Measurements from ENCODE around the gene METTL1.
"Not testable (repeated sequence)": the region's sequence is repeated elsewhere in the genome, so short reads cannot be mapped to it uniquely, and the experiment has no call there.

The METTL1 gene

DNA sequence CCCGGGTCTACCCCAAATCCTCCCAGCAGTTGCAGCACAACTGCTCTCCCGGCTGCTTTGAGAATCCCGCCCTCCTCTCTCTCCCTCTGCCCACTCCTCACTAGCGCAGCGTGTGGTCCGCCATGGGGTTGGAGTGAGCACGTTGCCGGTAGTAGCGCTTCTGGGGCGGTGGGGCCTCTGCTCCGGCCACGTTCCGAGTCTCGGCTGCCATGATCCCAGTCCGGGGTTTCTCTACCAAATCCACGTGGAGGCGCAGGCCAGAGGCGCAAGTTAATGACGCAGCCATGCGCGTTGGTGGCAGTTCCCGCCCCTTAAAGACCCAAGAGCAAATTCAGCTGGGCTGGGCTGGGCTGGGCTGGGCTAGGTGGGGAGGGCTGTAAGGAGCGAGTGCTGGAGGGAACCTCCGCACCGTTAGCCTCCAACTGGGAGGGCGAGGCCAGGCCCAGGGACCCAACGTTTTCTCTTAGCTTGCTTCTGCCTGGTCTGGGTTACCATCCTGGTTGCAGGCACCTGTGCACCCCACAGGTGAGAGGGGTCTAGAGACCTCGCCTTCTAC, at the start of gene METTL1:
METTL1 (minus strand) TSS at position 233 of the 556 bp plus-strand sequence; CDS start at position 211, 22 bp downstream.
- DNase-seq (ENCODE audit: low read depth): peak; percentile 99
- TF ChIP-seq POLR2A (IDR thresholded peaks at IDR 0.05; ENCODE audit: extremely low read depth, insufficient read length) (peak; percentile 85), MYC (IDR thresholded peaks at IDR 0.05; ENCODE audit: low read depth, low read length) (peak; percentile 100), MAX (IDR thresholded peaks at IDR 0.05; ENCODE audit: low read depth, low read length) (peak; percentile 99)
- TF ChIP-seq, protein P1, sequence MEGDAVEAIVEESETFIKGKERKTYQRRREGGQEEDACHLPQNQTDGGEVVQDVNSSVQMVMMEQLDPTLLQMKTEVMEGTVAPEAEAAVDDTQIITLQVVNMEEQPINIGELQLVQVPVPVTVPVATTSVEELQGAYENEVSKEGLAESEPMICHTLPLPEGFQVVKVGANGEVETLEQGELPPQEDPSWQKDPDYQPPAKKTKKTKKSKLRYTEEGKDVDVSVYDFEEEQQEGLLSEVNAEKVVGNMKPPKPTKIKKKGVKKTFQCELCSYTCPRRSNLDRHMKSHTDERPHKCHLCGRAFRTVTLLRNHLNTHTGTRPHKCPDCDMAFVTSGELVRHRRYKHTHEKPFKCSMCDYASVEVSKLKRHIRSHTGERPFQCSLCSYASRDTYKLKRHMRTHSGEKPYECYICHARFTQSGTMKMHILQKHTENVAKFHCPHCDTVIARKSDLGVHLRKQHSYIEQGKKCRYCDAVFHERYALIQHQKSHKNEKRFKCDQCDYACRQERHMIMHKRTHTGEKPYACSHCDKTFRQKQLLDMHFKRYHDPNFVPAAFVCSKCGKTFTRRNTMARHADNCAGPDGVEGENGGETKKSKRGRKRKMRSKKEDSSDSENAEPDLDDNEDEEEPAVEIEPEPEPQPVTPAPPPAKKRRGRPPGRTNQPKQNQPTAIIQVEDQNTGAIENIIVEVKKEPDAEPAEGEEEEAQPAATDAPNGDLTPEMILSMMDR (IDR thresholded peaks at IDR 0.05; ENCODE audit: low read depth, low read length): no peak
- peak within 1 kb of the TSS; percentile 87 for H3K4me3 ChIP-seq (ENCODE audit: low read depth, low read length)

DNA sequence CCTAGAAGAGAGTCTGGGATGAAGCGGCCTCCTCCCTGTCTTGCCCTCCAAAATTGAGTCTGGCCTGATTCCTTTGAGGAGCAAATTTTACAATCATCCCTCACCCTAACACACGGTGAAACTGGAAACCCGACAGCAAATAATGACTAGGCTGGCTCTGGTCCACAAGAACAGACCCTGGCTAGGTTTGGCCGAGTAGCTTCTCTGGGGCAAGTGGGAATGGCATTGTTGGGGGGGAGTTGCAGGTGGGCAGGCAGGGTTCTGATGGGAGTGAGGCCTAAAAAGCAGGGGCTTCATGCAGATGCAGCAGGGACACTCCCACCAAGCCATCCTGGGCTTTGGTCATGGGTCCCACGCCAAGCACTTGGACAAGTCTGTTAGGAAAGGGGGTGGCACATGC, 49.1 kb upstream of the METTL1 start:
- not testable (repeated sequence) for H3K4me3 ChIP-seq (ENCODE audit: low read depth, low read length); DNase-seq (ENCODE audit: low read depth)

- not testable (repeated sequence) for H3K4me3 ChIP-seq (ENCODE audit: low read depth, low read length); DNase-seq (ENCODE audit: low read depth)
Measured at GRCh38 chr12:57820119-57820518, 48.2 kb upstream of the METTL1 start.

DNA sequence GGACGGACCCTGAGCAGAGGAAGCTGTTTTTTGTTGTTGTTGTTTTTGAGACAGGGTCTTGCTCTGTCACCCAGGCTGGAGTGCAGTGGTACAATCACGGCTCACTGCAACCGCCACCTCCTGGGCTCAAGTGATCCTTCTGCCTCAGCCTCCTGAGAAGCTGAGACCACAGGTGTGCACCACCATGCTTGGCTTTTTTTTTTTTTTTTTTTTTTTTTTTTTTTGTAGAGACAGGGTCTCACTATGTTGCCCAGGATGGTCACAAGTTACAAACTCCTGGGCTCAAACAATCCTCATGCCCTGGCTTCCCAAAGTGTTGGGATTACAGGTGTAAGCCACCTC, 46.1 kb upstream of the METTL1 start:
- H3K4me3 ChIP-seq (ENCODE audit: low read depth, low read length); DNase-seq (ENCODE audit: low read depth): not testable (repeated sequence)

- DNase-seq (ENCODE audit: low read depth): peak; percentile 28
- H3K4me3 ChIP-seq (ENCODE audit: low read depth, low read length): no peak overlapping the region
- no peak for TF ChIP-seq MAX (IDR thresholded peaks at IDR 0.05; ENCODE audit: low read depth, low read length)
- TF ChIP-seq, protein P1 (IDR thresholded peaks at IDR 0.05; ENCODE audit: low read depth, low read length): no peak
- TF ChIP-seq POLR2A (IDR thresholded peaks at IDR 0.05; ENCODE audit: extremely low read depth, insufficient read length): no peak
- no peak for TF ChIP-seq MYC (IDR thresholded peaks at IDR 0.05; ENCODE audit: low read depth, low read length)
Measured at GRCh38 chr12:57817261-57817989, 45.5 kb upstream of the METTL1 start.

GRCh38 chr12:57816855-57817151, 44.9 kb upstream of the METTL1 start:
- peak; percentile 25; the same call in 1 of the 2 replicates for TF ChIP-seq MYC (IDR thresholded peaks at IDR 0.05; ENCODE audit: low read depth, low read length)
- no peak for TF ChIP-seq POLR2A (IDR thresholded peaks at IDR 0.05; ENCODE audit: extremely low read depth, insufficient read length)
- TF ChIP-seq, protein P1 (IDR thresholded peaks at IDR 0.05; ENCODE audit: low read depth, low read length): no peak
- TF ChIP-seq MAX (IDR thresholded peaks at IDR 0.05; ENCODE audit: low read depth, low read length): peak; percentile 64
- DNase-seq (ENCODE audit: low read depth): peak; percentile 97
- no peak overlapping the region for H3K4me3 ChIP-seq (ENCODE audit: low read depth, low read length)

- H3K4me3 ChIP-seq (ENCODE audit: low read depth, low read length): no peak overlapping the region
- no peak for TF ChIP-seq MYC (IDR thresholded peaks at IDR 0.05; ENCODE audit: low read depth, low read length)
- no peak for TF ChIP-seq MAX (IDR thresholded peaks at IDR 0.05; ENCODE audit: low read depth, low read length)
- no peak for TF ChIP-seq POLR2A (IDR thresholded peaks at IDR 0.05; ENCODE audit: extremely low read depth, insufficient read length)
- TF ChIP-seq, protein P1 (IDR thresholded peaks at IDR 0.05; ENCODE audit: low read depth, low read length): no peak
- DNase-seq (ENCODE audit: low read depth): no peak
Measured at GRCh38 chr12:57816001-57816854, 44.3 kb upstream of the METTL1 start.
